GM23338 (cell line): Measurements from ENCODE around the gene RNF168. TPM values are rescaled to one million over a fixed set of nuclear protein-coding genes. Genes with fewer than 3 reads are reported as not detected.
"Not testable (repeated sequence)": the region's sequence is repeated elsewhere in the genome, so short reads cannot be mapped to it uniquely, and the experiment has no call there.

Experiments
- ATAC-seq: fragments of 200-7000 bp; cut with Tn5 transposase; 3 replicates; pipeline ENCODE4 v1.9.1; 2020
- DNase-seq: peaks from one replicate; pipeline ENCODE4 v3.0.0-alpha.2; 2015; ENCODE audit warnings: low spot score
- H2AFZ ChIP-seq: fragments of 200-600 bp; sonication (generic); 2 replicates; pipeline ENCODE4 v1.8.0; 2016; ENCODE audit warnings: antibody characterized with exemption, mild to moderate bottlenecking, moderate library complexity
- H3F3A ChIP-seq: fragments of 200-600 bp; sonication (generic); replicated peaks from 2 replicates; pipeline ENCODE4 v1.8.0; 2017; ENCODE audit warnings: antibody characterized with exemption, mixed run types, low read depth
- H3K27ac ChIP-seq: fragments of 200-600 bp; sonication (generic); 2 replicates; pipeline ENCODE4 v1.6.1; 2016; ENCODE audit warnings: low read depth
- H3K27me3 ChIP-seq: fragments of 200-600 bp; sonication (generic); 2 replicates; pipeline ENCODE4 v1.8.0; 2016; ENCODE audit warnings: mild to moderate bottlenecking, mixed run types, moderate library complexity; ENCODE audit not compliant: insufficient read depth
- H3K36me3 ChIP-seq: fragments of 200-600 bp; sonication (generic); 2 replicates; pipeline ENCODE4 v1.8.0; 2016; ENCODE audit warnings: mild to moderate bottlenecking; ENCODE audit not compliant: insufficient read depth
- H3K4me1 ChIP-seq: fragments of 200-600 bp; sonication (generic); 2 replicates; pipeline ENCODE4 v1.8.0; 2016; ENCODE audit warnings: mild to moderate bottlenecking, moderate library complexity; ENCODE audit not compliant: insufficient read depth
- H3K4me2 ChIP-seq: fragments of 200-600 bp; sonication (generic); 2 replicates; pipeline ENCODE4 v1.7.1; 2017; ENCODE audit warnings: mixed run types
- H3K4me3 ChIP-seq: fragments of 200-600 bp; sonication (generic); 2 replicates; pipeline ENCODE4 v1.6.1; 2016; ENCODE audit warnings: mixed run types
- H3K79me2 ChIP-seq: fragments of 200-600 bp; sonication (generic); replicated peaks from 2 replicates; pipeline ENCODE4 v1.8.0; 2017; ENCODE audit warnings: mild to moderate bottlenecking; ENCODE audit not compliant: insufficient read depth
- H3K9me2 ChIP-seq: fragments of 200-600 bp; sonication (generic); 2 replicates; pipeline ENCODE4 v1.8.0; 2017; ENCODE audit not compliant: insufficient read depth
- H4K20me1 ChIP-seq: fragments of 200-600 bp; sonication (generic); replicated peaks from 2 replicates; pipeline ENCODE4 v1.8.0; 2017; ENCODE audit warnings: mild to moderate bottlenecking; ENCODE audit not compliant: insufficient read depth
- H3K27ac Mint-ChIP-seq: 2 replicates; pipeline ENCODE4 v1.8.0; 2020; ENCODE audit warnings: inconsistent platforms, mild to moderate bottlenecking, moderate library complexity, mixed read lengths
- H3K27me3 Mint-ChIP-seq: 3 replicates; pipeline ENCODE4 v1.8.0; 2022; ENCODE audit warnings: low read depth, mild to moderate bottlenecking, moderate library complexity, mixed read lengths, inconsistent platforms; ENCODE audit not compliant: insufficient read depth, poor library complexity
- H3K36me3 Mint-ChIP-seq: 3 replicates; pipeline ENCODE4 v1.8.0; 2021; ENCODE audit warnings: low read depth, mild to moderate bottlenecking, inconsistent platforms, moderate library complexity, mixed read lengths
- H3K4me1 Mint-ChIP-seq: 3 replicates; pipeline ENCODE4 v1.8.0; 2020; ENCODE audit warnings: mild to moderate bottlenecking, inconsistent platforms, mixed read lengths
- H3K4me3 Mint-ChIP-seq: 3 replicates; pipeline ENCODE4 v1.8.0; 2021; ENCODE audit warnings: moderate library complexity, mild to moderate bottlenecking, inconsistent platforms, mixed read lengths
- H3K9me3 Mint-ChIP-seq: 3 replicates; pipeline ENCODE4 v1.8.0; 2020; ENCODE audit warnings: moderate library complexity, mild to moderate bottlenecking, inconsistent platforms, mixed read lengths
- ETS1 ChIP-seq: IDR thresholded peaks from 2 replicates; pipeline ENCODE4 v1.6.1; 2016; ENCODE audit warnings: antibody characterized with exemption
- EZH2 ChIP-seq: fragments of 200-600 bp; sonication (generic); IDR thresholded peaks from one replicate; pipeline ENCODE4 v1.8.0; 2017; ENCODE audit warnings: antibody characterized with exemption, mild to moderate bottlenecking, low read depth; ENCODE audit not compliant: unreplicated experiment
- REST ChIP-seq: IDR thresholded peaks from one replicate; pipeline ENCODE4 v1.6.1; 2018; ENCODE audit warnings: antibody characterized with exemption; ENCODE audit not compliant: unreplicated experiment
- ZNF331 ChIP-seq: fragments of 250-450 bp; sonication (Bioruptor Pico); IDR thresholded peaks from 2 replicates; pipeline ENCODE4 v1.5.0; 2020; ENCODE audit warnings: low read depth, mild to moderate bottlenecking, moderate library complexity
- polyA plus RNA-seq: library from polyadenylated mRNA; unstranded; fragments of >200 nt; fragmentation: Nextera tagmentation; extraction: Ambion mirVana; gene quantifications from 2 replicates; pipeline ENCODE4 v1.2.1, GENCODE V29; 2016
- total RNA-seq: library from RNA; depleted of rRNA; stranded (reverse); fragments of >200 nt; shearing (Covaris generic); gene quantifications from 2 replicates; pipeline ENCODE4 v1.2.3, GENCODE V29; 2014

Gene RNF168
- total and polyA plus RNA-seq, 2 experiments from 2014 or later: 33.0 to 53.0 TPM

- no peak for TF ChIP-seq ZNF331 (CRISPR knock-in tag)
- no peak for TF ChIP-seq REST
- no peak for TF ChIP-seq ETS1
- no peak for TF ChIP-seq EZH2
Observed at GRCh38 chr3:196513697-196514349, 10.3 kb upstream of the RNF168 start (continued).

GRCh38 chr3:196511646-196512425, 8.3 kb upstream of the RNF168 start:
- not testable (repeated sequence) for H3K4me3 Mint-ChIP-seq, H3K9me2 ChIP-seq, H3K4me1 Mint-ChIP-seq, ATAC-seq, H3F3A ChIP-seq, DNase-seq, H3K36me3 ChIP-seq, H3K36me3 Mint-ChIP-seq, H4K20me1 ChIP-seq, H3K27me3 ChIP-seq, H3K27ac Mint-ChIP-seq, H3K27me3 Mint-ChIP-seq, H2AFZ ChIP-seq, H3K4me1 ChIP-seq, H3K27ac ChIP-seq, H3K4me2 ChIP-seq, H3K79me2 ChIP-seq, H3K4me3 ChIP-seq
- peaks cover 26% of the 10 kb centered on the region for H3K9me3 Mint-ChIP-seq

- H3K36me3 Mint-ChIP-seq: not testable (repeated sequence)
Observed at GRCh38 chr3:196511108-196511507, 7.5 kb upstream of the RNF168 start.

More at GRCh38 chr3:196511108-196511507, 7.5 kb upstream of the RNF168 start:
- H3K36me3 ChIP-seq, H4K20me1 ChIP-seq, H3F3A ChIP-seq, H3K4me2 ChIP-seq, H3K27me3 ChIP-seq, H3K4me3 Mint-ChIP-seq, H3K27ac ChIP-seq, H3K4me1 ChIP-seq, H2AFZ ChIP-seq, H3K4me1 Mint-ChIP-seq, H3K9me2 ChIP-seq, DNase-seq, H3K27me3 Mint-ChIP-seq, H3K27ac Mint-ChIP-seq, H3K4me3 ChIP-seq, H3K79me2 ChIP-seq, ATAC-seq: not testable (repeated sequence)
- peaks cover 27% of the 10 kb centered on the region for H3K9me3 Mint-ChIP-seq
